HG03064 (cell line): Measurements from ENCODE around the gene TP53I13.

Experiments
- ATAC-seq: cut with Tn5 transposase; IDR thresholded peaks from one replicate; pipeline ENCODE4 v1.9.1; 2021; ENCODE audit warnings: low read depth; ENCODE audit not compliant: unreplicated experiment

TP53I13 gene

GRCh38 chr17:29578626-29579485 lies 10.4 kb downstream of the TP53I13 start:
- no peak for ATAC-seq

GRCh38 chr17:29579866-29580771 lies 11.6 kb downstream of the TP53I13 start:
- peak; percentile 65 for ATAC-seq

DNA sequence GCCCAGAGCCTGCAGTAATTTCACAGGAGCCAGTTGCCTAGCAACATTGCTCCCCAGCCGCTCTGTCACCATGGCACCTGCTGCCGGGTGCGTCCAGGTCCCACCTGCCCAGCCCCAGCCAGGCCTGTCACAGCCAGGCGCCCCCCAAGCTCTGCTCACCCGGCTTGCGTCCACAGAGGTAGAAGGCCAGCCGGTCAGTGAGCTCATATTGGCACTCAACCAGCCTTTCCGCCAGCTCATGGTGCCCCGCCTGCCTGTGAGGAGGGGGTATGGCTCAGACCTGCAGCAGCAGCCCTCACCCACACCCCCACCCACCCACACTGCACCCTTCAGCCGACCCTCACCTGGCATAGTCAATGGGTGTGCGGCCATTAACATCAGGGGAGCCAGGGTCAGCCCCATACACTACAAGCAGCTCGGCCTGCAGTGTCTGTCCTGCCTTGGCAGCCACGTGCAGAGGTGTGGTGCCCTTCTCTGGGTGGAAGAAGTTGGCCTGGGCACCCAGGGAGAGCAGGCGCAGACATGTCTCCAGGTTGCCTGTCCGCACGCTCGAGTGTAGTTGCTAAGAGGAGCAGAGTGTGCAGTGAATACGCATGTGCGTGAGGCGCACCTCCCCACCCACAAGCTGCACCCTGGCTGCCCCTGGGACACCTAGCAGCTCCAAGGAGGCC lies 13.2 kb downstream of the TP53I13 start:
- no peak for ATAC-seq

GRCh38 chr17:29582254-29582765 lies 13.8 kb downstream of the TP53I13 start:
- no peak for ATAC-seq

DNA sequence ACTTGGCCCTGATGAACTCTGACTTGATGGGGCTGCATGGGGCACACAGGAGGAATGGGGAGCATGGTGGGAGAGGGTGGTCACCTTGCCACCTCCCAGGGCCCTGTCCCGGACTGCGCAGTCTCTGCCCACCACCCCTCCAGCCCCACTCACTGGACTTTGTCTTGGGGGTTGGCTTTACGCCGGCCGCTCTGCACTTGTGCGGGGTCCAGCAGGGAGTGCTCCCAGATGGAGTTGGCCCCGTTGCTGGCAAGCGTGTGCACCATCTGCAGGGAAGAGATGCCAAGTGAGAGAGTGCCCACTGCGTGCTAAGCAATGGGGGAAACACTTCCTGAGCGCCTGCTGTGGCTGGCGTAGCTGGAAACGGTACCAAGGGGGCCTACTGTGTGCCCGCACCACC lies 14.3 kb downstream of the TP53I13 start:
- no peak for ATAC-seq

- no peak for ATAC-seq
These were observed 15.1 kb downstream of the TP53I13 start for GRCh38 chr17:29583324-29584248.

- ATAC-seq: no peak
These were observed 16.1 kb downstream of the TP53I13 start for GRCh38 chr17:29584452-29585079.

- no peak for ATAC-seq
These were observed 16.7 kb downstream of the TP53I13 start for GRCh38 chr17:29585080-29585751.

GRCh38 chr17:29586676-29587469 lies 18.4 kb downstream of the TP53I13 start:
- no peak for ATAC-seq

DNA sequence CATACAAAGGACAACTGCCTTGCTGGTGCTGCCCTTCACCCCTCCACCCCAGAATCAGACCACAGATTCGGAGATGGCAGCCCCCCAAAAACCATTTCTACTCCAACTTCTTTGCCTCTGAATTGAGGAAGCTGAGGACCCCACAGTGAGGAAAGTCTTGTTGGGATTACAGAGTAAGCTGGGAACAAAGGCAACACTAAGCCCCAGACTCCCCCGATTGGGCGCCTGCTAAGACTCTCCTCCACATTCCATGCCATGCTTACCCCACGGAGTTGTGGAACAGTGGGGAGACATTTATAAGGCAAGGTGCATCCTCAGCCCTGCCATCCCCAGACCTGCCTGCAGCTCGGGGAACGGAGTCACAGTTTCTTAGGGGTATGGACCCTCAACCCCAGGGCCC lies 19.1 kb downstream of the TP53I13 start:
- no peak for ATAC-seq

GRCh38 chr17:29588017-29588561 lies 19.6 kb downstream of the TP53I13 start:
- no peak for ATAC-seq

DNA sequence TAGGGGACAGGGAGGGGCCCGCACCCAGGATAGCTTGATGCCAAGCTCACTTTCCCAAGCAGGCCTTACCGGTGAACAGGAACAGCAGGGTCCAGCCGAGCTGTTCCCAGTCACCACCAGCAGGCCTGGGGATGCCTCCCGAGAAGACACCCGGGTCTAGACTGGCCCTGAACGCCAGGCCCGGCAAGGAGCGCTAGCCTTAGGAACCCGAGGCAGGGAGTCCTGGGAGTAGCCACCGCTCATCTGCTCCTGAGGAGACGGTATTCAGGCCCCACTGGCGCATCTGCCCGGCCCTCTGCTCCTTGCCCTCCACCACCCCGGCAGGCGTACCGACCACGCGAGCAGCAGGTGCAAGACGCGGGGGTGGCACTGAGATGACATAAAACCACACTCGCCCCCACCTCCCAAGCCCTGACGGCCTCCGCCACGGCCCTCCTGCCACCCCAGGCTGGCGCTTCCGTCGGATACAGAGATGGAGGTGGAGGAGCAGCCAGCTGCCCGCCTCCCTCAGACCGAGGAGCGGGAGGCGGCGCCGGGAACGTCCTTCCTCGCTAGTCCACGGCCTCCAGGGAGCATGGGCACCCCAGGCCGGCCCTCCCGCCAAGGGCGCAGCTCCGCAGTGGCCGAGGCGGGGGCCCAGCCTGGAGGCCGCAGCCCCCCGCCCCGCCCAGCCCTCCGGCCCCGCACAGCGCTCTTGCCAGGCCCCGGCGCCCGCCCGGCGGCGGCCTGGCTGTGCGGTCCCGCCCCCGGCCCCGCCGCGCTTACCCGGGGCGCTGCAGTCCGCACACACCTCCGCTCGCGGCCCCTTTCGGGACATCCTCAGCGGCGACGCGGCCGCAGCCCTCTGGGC lies 20.3 kb downstream of the TP53I13 start:
- ATAC-seq: peak; percentile 21

- ATAC-seq: peak; percentile 47
These were observed 21.3 kb downstream of the TP53I13 start, which contains the start of gene GIT1 for GRCh38 chr17:29589524-29590410. TSS of gene GIT1 (minus strand) at chr17:29589648. CDS start at chr17:29589378, 270 bp downstream.

DNA sequence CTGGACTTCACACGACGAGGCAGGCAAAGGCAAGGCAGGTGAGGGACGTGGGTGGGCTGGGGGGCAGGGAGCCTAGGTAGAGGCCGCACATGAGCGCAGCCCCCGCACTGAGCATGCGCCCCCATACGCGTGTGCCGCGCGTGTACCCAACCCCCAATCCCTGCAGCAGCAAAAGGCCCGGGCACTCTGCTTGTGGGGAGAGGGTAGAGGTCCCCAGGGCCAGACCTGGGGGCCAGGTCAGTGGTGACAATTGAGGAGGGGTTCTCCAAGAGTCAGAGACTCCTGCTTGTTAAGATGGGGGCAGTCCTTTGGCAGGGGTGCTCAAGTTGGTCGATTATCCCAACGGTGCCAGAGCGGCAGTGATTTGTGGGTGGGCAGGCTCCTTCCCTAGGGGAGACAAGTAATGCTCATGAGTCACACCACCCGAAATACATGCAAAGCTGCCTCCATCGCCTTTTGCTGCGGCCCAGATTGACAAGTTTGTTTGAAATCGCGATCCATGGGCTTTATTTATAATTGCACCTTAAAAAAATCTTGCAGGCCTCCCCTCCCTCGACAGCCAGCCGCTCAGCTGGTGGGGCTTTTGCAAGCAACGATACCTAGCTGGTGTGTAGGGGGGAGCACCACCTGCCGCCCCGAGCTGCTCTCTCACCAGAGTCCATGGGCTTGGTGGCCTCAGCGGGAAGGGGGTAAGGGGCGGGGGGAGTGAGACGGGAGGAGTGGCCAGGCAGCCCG lies 22.1 kb downstream of the TP53I13 start:
- ATAC-seq: no peak
